Esophagus squamous epithelium (tissue), 5 donors: ENCODE results near the gene VEPH1. TPM values are rescaled to one million over a fixed set of nuclear protein-coding genes. Genes with fewer than 3 reads are reported as not detected.

Experiments used
- DNase-seq: peaks from one replicate; lab custom pipeline; 2025; lab: John Stamatoyannopoulos, UW
- H3K27ac ChIP-seq, 4 donors: fragments of 200-600 bp; sonication (generic); one replicate each; pipeline ENCODE4 v1.5.1; 2016 to 2019; ENCODE audit warnings: mild to moderate bottlenecking in 1 of 4
- H3K27me3 ChIP-seq, 4 donors: fragments of 200-600 bp; sonication (generic); 1 replicate in 3 of 4; 2 replicates in 1 of 4; pipeline versions ENCODE4 v1.5.1 to v1.6.0; 2017 to 2021; ENCODE audit warnings: antibody characterized with exemption in 1 of 4
- H3K36me3 ChIP-seq, 3 donors: fragments of 200-600 bp; sonication (generic); one replicate each; pipeline ENCODE4 v1.5.1; 2016 to 2019
- H3K4me1 ChIP-seq, 3 donors: fragments of 200-600 bp; sonication (generic); one replicate each; pipeline ENCODE4 v1.5.1; 2017 to 2019
- H3K4me3 ChIP-seq, 4 donors: fragments of 200-600 bp; sonication (generic); 1 replicate in 3 of 4; 2 replicates in 1 of 4; pipeline ENCODE4 v1.5.1; 2016 to 2019; ENCODE audit warnings: mild to moderate bottlenecking in 2 of 4, moderate library complexity in 1 of 4
- H3K9me3 ChIP-seq, 3 donors: fragments of 200-600 bp; sonication (generic); one replicate each; pipeline ENCODE4 v1.5.1; 2016 to 2019
- POLR2A ChIP-seq, 4 donors: fragments of 450-650 bp; IDR thresholded peaks; one replicate each; pipeline ENCODE4 v1.6.1; 2017; ENCODE audit warnings: antibody characterized with exemption in 4 of 4, mild to moderate bottlenecking in 4 of 4, moderate library complexity in 3 of 4
- WGBS, 2 donors: methylation state at CpG; one replicate each; pipeline ENCODE4 v1.1.5; 2018; 5-methylcytosine and 5-hydroxymethylcytosine counted together
- intact Hi-C: fragments of 100-400 bp; cut with DNase I; formaldehyde crosslinking; loops from one replicate; pipeline ENCODE4 v1.15.0; 2022
- total RNA-seq, 4 donors: library from RNA; depleted of rRNA; stranded (reverse); fragments of >200 nt; gene quantifications; one replicate each; pipeline ENCODE4 v1.1.0, GENCODE V29; 2016
- TF ChIP-seq, protein P1 (sequence below), 6 experiments: fragments of 450-650 bp in 4 of 6; fragments of 200-600 bp in 2 of 6; sonication (generic) in 2 of 6; IDR thresholded peaks; one replicate each; pipeline ENCODE4 v1.5.1; 2016 to 2019; ENCODE audit warnings: antibody characterized with exemption in 6 of 6, mild to moderate bottlenecking in 4 of 6, moderate library complexity in 4 of 6
- donor health status: DM: yes; HTN: yes; CAD: no.

The VEPH1 gene
- total RNA-seq, 4 donors from 2014 or later: not detected

DNA sequence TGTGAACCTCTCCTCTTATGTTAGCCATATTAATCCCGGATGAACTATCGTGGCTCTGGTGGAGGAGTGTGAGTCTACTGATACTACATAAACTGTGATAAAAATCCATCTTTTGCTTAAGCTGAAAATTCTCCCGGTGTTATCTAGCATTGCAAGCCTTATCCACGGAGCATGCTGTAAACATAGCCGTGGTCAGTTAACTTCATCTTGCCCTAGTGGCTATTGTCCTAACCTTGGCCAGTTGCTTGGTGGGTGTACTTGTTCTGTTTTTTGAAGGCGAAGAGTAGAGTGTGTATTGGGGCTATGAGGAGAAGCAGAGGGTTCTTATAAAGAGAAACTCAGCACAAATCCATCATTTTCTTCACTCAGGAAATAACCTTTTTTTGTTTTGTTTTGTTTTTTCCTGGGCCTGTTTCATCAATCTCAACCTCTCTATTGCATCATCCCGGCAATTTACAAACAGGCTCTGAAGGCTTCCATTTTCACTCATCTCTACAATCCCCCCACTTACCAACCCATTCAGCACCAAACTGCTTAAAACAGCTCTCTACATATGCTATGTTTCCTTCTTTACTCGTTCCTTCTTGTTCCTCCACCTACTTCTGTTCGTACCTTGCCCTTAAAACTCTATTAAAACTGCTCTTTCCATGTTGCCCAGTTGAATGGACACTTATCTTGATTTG, 202.1 kb downstream of the VEPH1 start:
- 81 to 82% methylated on average over 9 of the region's 9 CpGs for WGBS, 2 donors
- Histone ChIP-seq H3K4me1 (no peaks in the 10 kb centered on the region), H3K27ac (no peak overlapping the region), H3K4me3 (no peak overlapping the region), H3K36me3 (no peaks in the 10 kb centered on the region), H3K27me3 (no peaks in the 10 kb centered on the region), H3K9me3 (no peaks in the 10 kb centered on the region)
- intact Hi-C loops: no loop called here
- no peak for TF ChIP-seq POLR2A (IDR thresholded peaks at IDR 0.05)
- TF ChIP-seq, protein P1, sequence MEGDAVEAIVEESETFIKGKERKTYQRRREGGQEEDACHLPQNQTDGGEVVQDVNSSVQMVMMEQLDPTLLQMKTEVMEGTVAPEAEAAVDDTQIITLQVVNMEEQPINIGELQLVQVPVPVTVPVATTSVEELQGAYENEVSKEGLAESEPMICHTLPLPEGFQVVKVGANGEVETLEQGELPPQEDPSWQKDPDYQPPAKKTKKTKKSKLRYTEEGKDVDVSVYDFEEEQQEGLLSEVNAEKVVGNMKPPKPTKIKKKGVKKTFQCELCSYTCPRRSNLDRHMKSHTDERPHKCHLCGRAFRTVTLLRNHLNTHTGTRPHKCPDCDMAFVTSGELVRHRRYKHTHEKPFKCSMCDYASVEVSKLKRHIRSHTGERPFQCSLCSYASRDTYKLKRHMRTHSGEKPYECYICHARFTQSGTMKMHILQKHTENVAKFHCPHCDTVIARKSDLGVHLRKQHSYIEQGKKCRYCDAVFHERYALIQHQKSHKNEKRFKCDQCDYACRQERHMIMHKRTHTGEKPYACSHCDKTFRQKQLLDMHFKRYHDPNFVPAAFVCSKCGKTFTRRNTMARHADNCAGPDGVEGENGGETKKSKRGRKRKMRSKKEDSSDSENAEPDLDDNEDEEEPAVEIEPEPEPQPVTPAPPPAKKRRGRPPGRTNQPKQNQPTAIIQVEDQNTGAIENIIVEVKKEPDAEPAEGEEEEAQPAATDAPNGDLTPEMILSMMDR (IDR thresholded peaks at IDR 0.05): no peak
- DNase-seq: no peak

DNA sequence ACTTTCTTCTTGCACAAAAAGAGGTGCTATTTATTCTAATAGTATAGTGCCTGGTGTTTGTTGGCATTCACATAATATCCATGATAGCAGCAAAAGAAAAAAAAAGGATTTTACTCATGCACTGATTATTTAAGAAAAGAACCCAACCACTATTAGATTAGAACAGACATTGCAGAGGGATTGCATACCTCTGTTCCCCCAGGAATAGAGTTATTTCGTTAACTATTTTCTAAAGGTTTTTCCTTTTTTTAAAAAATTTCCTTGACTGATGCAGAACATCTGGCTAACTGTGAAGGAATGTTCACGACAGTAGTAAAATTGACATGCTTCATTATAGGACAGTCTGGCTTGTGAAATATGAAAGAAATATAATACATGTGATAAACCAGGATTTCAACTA, 203.1 kb downstream of the VEPH1 start:
- no peaks in the 10 kb centered on the region for H3K4me1 ChIP-seq
- H3K9me3 ChIP-seq: no peaks in the 10 kb centered on the region
- no peak for DNase-seq
- no peak for TF ChIP-seq POLR2A (IDR thresholded peaks at IDR 0.05)
- TF ChIP-seq, protein P1 (IDR thresholded peaks at IDR 0.05): no peak
- H3K27me3 ChIP-seq: no peaks in the 10 kb centered on the region
- H3K36me3 ChIP-seq: no peaks in the 10 kb centered on the region
- no peak overlapping the region for H3K27ac ChIP-seq
- H3K4me3 ChIP-seq: no peak overlapping the region
- intact Hi-C loops: no loop called here
- 49 to 56% methylated on average over 2 of the region's 2 CpGs for WGBS, 2 donors

DNA sequence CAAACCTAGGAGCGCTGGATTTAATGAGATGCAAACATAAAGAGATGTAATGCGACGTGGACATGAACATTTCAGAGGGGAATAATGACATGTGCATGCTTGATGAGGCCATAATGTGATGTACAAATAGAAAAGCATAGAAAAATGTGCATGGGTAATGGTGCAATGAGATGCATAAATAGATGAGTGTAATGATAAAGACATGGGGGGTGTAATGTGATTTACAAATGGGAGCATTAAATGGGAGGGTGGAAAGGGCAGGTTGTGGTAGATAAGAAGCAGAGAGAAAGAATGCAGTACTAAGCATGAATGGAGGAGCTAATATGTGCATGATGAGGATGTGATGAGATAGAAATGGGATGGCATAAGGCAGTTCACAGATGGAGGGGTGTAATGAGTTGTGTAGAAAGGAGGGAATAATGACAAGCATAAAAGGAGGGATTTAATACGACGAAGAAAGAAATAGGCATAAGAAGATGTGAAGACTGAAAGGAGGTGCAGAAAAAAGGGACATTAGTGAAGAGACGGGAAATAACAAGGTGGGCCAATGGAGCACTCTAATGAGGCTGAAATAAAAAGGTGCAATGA, 205.8 kb downstream of the VEPH1 start:
- Histone ChIP-seq H3K27me3 (no peaks in the 10 kb centered on the region), H3K27ac (no peak overlapping the region), H3K4me3 (no peak overlapping the region), H3K4me1 (no peaks in the 10 kb centered on the region), H3K36me3 (no peaks in the 10 kb centered on the region), H3K9me3 (no peaks in the 10 kb centered on the region)
- intact Hi-C loops: no loop called here
- no peak for DNase-seq
- no peak for TF ChIP-seq POLR2A (IDR thresholded peaks at IDR 0.05)
- TF ChIP-seq, protein P1 (IDR thresholded peaks at IDR 0.05): no peak
- 76 to 83% methylated on average over 6 of the region's 6 CpGs for WGBS, 2 donors

DNA sequence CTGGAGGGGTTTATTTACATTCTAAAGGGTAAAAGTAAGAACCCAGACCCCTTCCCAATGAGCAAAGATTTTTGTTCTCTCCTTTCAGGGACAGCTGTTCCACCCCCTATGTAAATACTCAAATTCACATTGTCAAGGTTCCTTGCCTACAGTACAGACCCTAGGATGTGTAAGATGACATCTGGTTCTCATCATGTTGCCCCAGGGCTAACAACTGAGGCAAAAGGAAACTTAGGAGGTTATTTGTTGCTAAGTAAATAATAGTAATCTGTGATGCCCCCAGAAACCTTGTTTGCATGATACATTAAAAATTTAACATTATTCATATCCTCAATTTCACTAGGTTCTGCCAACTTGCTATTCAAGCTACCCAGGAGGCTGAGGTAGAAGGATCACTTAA, 208.3 kb downstream of the VEPH1 start:
- intact Hi-C loops: no loop called here
- Histone ChIP-seq H3K4me3 (no peak overlapping the region), H3K4me1 (no peaks in the 10 kb centered on the region), H3K27me3 (no peaks in the 10 kb centered on the region), H3K36me3 (no peaks in the 10 kb centered on the region), H3K9me3 (no peaks in the 10 kb centered on the region), H3K27ac (no peak overlapping the region)
- no peak for TF ChIP-seq POLR2A (IDR thresholded peaks at IDR 0.05)
- TF ChIP-seq, protein P1 (IDR thresholded peaks at IDR 0.05): no peak
- DNase-seq: no peak

DNA sequence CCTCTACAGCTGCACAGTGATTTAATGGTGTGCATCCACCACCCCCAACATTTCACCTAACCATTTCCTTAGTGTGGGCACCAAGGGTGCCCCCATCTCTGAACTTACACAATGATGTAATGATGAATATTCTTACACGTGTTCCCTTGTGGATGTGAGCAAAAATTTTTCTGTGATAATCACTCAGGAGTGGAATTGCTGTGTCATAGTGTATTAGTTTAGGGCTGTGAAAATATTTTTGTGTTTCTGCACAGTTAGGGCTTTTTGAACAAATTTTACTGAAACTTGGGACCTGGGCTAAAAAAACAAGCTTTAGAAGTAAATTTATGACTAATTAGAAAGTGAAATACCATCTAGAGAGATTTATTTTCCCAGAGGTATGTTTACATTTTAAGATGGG, 208.7 kb downstream of the VEPH1 start:
- no peak for TF ChIP-seq POLR2A (IDR thresholded peaks at IDR 0.05)
- TF ChIP-seq, protein P1 (IDR thresholded peaks at IDR 0.05): no peak
- Histone ChIP-seq H3K4me1 (no peaks in the 10 kb centered on the region), H3K36me3 (no peaks in the 10 kb centered on the region), H3K27me3 (no peaks in the 10 kb centered on the region), H3K27ac (no peak overlapping the region), H3K4me3 (no peak overlapping the region), H3K9me3 (no peaks in the 10 kb centered on the region)
- DNase-seq: no peak
- intact Hi-C loops: no loop called here
- WGBS, 2 donors: 20 to 27% methylated on average over 1 of the region's 1 CpG
